ENCODE results near the gene ST6GALNAC1.

Gene ST6GALNAC1, protein sequence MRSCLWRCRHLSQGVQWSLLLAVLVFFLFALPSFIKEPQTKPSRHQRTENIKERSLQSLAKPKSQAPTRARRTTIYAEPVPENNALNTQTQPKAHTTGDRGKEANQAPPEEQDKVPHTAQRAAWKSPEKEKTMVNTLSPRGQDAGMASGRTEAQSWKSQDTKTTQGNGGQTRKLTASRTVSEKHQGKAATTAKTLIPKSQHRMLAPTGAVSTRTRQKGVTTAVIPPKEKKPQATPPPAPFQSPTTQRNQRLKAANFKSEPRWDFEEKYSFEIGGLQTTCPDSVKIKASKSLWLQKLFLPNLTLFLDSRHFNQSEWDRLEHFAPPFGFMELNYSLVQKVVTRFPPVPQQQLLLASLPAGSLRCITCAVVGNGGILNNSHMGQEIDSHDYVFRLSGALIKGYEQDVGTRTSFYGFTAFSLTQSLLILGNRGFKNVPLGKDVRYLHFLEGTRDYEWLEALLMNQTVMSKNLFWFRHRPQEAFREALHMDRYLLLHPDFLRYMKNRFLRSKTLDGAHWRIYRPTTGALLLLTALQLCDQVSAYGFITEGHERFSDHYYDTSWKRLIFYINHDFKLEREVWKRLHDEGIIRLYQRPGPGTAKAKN

DNA sequence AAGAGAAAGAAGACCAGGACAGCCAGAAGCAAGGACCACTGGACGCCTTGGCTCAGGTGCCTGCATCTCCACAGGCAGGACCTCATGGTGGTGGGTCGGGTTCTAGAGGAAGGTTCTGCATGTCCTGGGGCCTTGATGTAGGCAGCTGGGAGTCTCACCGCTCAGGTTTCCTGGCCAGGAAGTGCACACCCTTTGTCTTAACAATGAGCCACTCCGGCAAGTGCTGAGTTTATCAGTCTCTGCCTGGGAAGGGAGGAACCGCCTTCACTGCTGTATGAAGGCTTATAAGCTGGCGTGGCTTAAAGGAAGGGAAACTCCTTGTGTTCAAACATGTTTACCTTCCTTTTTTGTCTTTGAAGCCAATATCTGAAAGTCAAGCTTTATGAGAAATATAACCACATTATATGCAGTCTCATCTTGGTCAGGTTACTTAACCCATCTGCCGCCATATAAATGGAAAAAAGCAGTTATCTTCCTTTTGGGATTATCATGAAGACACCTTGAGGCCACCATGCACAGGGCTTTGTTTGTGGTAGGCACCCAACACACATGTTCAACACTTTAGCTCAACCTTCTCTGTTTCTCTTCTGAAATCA lies at the start of gene ST6GALNAC1:
Gene ST6GALNAC1, minus strand, starts transcription at position 205 of the 596 bp plus-strand sequence. Its CDS starts 119 bp downstream, at position 86.
- TF ChIP-seq, protein P1, sequence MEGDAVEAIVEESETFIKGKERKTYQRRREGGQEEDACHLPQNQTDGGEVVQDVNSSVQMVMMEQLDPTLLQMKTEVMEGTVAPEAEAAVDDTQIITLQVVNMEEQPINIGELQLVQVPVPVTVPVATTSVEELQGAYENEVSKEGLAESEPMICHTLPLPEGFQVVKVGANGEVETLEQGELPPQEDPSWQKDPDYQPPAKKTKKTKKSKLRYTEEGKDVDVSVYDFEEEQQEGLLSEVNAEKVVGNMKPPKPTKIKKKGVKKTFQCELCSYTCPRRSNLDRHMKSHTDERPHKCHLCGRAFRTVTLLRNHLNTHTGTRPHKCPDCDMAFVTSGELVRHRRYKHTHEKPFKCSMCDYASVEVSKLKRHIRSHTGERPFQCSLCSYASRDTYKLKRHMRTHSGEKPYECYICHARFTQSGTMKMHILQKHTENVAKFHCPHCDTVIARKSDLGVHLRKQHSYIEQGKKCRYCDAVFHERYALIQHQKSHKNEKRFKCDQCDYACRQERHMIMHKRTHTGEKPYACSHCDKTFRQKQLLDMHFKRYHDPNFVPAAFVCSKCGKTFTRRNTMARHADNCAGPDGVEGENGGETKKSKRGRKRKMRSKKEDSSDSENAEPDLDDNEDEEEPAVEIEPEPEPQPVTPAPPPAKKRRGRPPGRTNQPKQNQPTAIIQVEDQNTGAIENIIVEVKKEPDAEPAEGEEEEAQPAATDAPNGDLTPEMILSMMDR (IDR thresholded peaks at IDR 0.05; ENCODE audit: borderline replicate concordance, insufficient read depth, low read depth, low read length): no peak
- no peak within 1 kb of the TSS for H3K4me3 ChIP-seq (ENCODE audit: low read depth, low read length)

DNA sequence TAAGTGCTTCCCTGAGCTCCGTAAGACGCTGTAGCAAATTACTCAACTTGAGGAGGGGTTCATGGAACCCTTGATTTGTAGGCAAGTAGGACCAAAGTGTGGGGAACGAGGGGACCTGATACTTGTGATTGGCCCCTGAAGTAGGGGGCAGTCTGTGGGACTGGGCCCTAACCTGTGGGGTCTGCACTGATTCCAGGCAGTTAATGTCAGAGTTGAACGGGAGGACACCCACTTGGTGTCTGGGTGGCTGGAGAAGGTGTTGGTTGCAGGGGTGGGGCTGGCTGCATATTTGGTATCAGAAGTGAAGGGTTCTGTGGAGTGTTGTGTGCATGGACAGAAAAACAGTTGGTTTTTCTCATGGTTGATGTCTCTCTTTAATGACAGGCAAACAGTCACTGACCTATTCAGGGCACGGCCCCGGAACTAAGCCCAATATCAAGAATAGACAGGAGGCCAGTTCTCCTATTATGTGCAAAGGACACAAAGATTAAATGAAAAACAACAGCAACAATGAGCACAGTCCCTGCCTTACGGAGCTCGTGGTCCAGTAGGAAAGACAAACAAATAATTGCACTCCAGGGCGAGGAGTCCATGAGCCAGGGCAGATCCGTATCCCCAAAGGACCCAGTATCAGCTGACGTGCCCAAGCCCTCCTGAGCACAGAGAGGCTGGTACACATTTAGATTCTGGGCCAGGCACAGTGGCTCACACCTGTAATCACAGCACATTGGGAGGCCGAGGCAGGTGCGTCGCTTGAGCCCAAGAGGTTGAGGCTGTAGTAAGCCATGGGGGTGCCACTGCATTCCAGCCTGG lies 48.0 kb upstream of the ST6GALNAC1 start:
- TF ChIP-seq, protein P1 (IDR thresholded peaks at IDR 0.05; ENCODE audit: borderline replicate concordance, insufficient read depth, low read depth, low read length): no peak
- H3K4me3 ChIP-seq (ENCODE audit: low read depth, low read length): no peak overlapping the region

DNA sequence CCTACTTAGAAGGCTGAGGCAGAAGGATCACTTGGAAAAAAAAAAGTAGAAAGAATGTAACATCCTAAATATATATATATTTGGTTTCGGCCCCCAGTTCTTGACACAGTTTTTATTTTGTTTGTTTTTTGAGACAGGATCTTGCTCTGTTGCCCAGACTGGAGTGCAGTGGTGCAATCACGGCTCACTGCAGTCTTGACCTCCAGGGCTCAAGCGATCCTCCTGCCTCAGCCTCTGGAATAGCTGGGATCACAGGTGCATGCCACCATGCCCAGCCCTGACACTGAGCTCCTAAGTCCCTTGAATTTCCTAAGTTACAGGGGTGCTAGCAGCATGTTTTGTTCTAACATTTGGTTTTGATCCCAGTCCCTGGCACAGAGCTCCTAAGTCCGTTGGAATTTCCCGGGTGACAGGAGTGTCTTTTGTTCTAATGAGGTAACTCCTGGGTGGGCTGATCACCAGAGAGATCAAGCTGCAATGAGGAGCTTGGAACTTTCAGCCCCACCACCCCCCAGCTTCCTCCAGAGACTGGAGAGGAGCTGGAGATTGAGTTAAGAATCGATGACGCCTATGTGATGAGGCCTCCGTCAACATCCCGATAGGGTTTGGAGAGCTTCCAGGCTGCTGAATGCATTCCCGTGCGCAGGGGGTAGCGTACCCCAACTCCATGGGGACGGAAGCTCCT lies 47.2 kb upstream of the ST6GALNAC1 start:
- H3K4me3 ChIP-seq (ENCODE audit: low read depth, low read length): no peak overlapping the region
- TF ChIP-seq, protein P1 (IDR thresholded peaks at IDR 0.05; ENCODE audit: borderline replicate concordance, insufficient read depth, low read depth, low read length): no peak

DNA sequence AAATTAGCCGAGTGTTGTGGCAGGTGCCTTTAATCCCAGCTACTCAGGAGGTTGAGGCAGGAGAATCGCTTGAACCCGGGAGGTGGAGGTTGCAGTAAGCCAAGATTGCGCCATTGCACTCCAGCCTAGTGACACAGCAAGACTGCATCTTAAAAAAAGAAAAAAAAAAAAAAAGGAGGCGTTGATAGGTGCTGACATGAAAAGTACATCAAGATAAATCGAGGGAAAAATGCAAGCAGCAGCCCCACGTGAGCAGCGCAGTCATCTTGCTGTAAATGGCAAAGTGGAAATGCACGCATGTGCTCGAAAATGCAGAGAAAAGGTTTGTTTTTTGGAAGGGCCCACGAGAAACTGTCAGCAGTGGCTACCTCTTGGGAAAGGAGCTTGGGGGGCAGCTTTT lies 46.3 kb upstream of the ST6GALNAC1 start:
- TF ChIP-seq, protein P1 (IDR thresholded peaks at IDR 0.05; ENCODE audit: borderline replicate concordance, insufficient read depth, low read depth, low read length): no peak
- no peak overlapping the region for H3K4me3 ChIP-seq (ENCODE audit: low read depth, low read length)

DNA sequence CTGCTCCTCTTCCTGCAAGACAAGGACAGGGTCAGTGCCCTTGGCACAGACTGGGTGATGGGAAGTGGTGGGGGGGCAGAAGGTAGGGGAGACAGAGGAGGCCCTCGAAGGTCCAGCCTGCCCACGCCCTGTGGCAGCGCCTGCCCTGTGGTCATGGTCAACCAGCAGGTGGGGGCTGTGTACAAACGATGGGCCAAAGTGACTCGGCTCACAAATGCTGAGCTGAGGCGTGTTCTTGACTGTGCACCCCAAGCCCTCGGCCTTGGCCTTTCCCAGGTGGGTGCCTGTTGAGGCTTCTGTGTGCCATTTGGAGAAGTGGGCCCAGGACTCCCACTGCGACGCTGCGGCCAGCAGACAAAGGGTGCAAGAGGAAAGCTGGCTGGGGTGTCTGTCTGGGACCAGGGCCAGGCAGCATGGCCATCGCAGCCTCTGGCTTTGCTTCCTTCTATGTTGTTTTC lies 44.6 kb upstream of the ST6GALNAC1 start:
- TF ChIP-seq, protein P1 (IDR thresholded peaks at IDR 0.05; ENCODE audit: borderline replicate concordance, insufficient read depth, low read depth, low read length): no peak
- H3K4me3 ChIP-seq (ENCODE audit: low read depth, low read length): no peak overlapping the region
